Brain microvascular endothelial cell (primary cell): Measurements from ENCODE around the gene DLG2.

Source experiments
- DNase-seq: peaks from one replicate; pipeline ENCODE4 v3.0.0-alpha.2; 2020
- H3K27ac ChIP-seq: fragments of 250-450 bp; sonication (Bioruptor Pico); 2 replicates; pipeline ENCODE4 v1.5.1; 2020; ENCODE audit warnings: mild to moderate bottlenecking, moderate library complexity
- H3K27me3 ChIP-seq: fragments of 250-450 bp; sonication (Bioruptor Pico); replicated peaks from 2 replicates; pipeline ENCODE4 v1.5.1; 2020; ENCODE audit warnings: mild to moderate bottlenecking
- H3K36me3 ChIP-seq: fragments of 250-450 bp; sonication (Bioruptor Pico); replicated peaks from 2 replicates; pipeline ENCODE4 v1.5.1; 2020; ENCODE audit warnings: mild to moderate bottlenecking
- H3K4me3 ChIP-seq: 2 replicates; pipeline ENCODE4 v1.5.1; 2011; ENCODE audit warnings: low read depth, mild to moderate bottlenecking, control low read depth, low read length, moderate library complexity
- CTCF ChIP-seq: IDR thresholded peaks from 2 replicates; pipeline ENCODE4 v1.5.1; 2011; ENCODE audit warnings: low read depth, mild to moderate bottlenecking, moderate library complexity, low read length, control low read depth, inconsistent platforms; ENCODE audit errors: missing control alignments
- in situ Hi-C: cut with HindIII; loops from 2 replicates; pipeline ENCODE4 v1.10.0; 2017; ENCODE audit warnings: low sequenced_read_pairs, low pct_ligation_motif_present

The DLG2 gene

GRCh38 chr11:84714316-84714780 lies 912.8 kb downstream of the DLG2 start:
- no peak overlapping the region for H3K4me3 ChIP-seq
- in situ Hi-C loops: no loop called here
- DNase-seq: peak; percentile 67
- peak; percentile 75 for TF ChIP-seq CTCF
- H3K27ac ChIP-seq: no peak overlapping the region
- H3K27me3 ChIP-seq: no peaks in the 10 kb centered on the region
- no peaks in the 10 kb centered on the region for H3K36me3 ChIP-seq

GRCh38 chr11:84691830-84692229 lies 935.3 kb downstream of the DLG2 start:
- Histone ChIP-seq H3K27me3 (no peaks in the 10 kb centered on the region), H3K36me3 (no peaks in the 10 kb centered on the region), H3K4me3 (no peak overlapping the region), H3K27ac (no peak overlapping the region)
- DNase-seq: no peak
- TF ChIP-seq CTCF: no peak
- in situ Hi-C loops: no loop called here

- Histone ChIP-seq H3K27me3 (no peaks in the 10 kb centered on the region), H3K4me3 (no peak overlapping the region), H3K27ac (no peak overlapping the region), H3K36me3 (no peaks in the 10 kb centered on the region)
- in situ Hi-C loops: no loop called here
- DNase-seq: no peak
- TF ChIP-seq CTCF: no peak
Observed at GRCh38 chr11:84687433-84687832, 939.7 kb downstream of the DLG2 start.

- no peak for TF ChIP-seq CTCF
- Histone ChIP-seq H3K4me3 (no peak overlapping the region), H3K36me3 (no peaks in the 10 kb centered on the region), H3K27ac (no peak overlapping the region), H3K27me3 (no peaks in the 10 kb centered on the region)
- DNase-seq: no peak
- in situ Hi-C loops: no loop called here
Observed at GRCh38 chr11:84686716-84687115, 940.4 kb downstream of the DLG2 start.

GRCh38 chr11:84685976-84686375 lies 941.2 kb downstream of the DLG2 start:
- no peak for DNase-seq
- no peaks in the 10 kb centered on the region for H3K27me3 ChIP-seq
- H3K4me3 ChIP-seq: no peak overlapping the region
- in situ Hi-C loops: no loop called here
- H3K27ac ChIP-seq: no peak overlapping the region
- TF ChIP-seq CTCF: no peak
- H3K36me3 ChIP-seq: no peaks in the 10 kb centered on the region

GRCh38 chr11:84685149-84685548 lies 942.0 kb downstream of the DLG2 start:
- no peak overlapping the region for H3K4me3 ChIP-seq
- in situ Hi-C loops: no loop called here

More at GRCh38 chr11:84685149-84685548, 942.0 kb downstream of the DLG2 start:
- no peak for DNase-seq
- no peak overlapping the region for H3K27ac ChIP-seq
- no peaks in the 10 kb centered on the region for H3K27me3 ChIP-seq
- H3K36me3 ChIP-seq: no peaks in the 10 kb centered on the region
- TF ChIP-seq CTCF: no peak
